Measurements from ENCODE around the gene SMAD3.

SMAD3 gene

GRCh38 chr15:67167091-67167490, 101.7 kb downstream of the SMAD3 start:
- no peak for DNase-seq

- no peak for DNase-seq
These were observed 103.3 kb downstream of the SMAD3 start for GRCh38 chr15:67168694-67169093.

- no peak for DNase-seq
These were observed 104.9 kb downstream of the SMAD3 start for GRCh38 chr15:67170143-67170925.

- DNase-seq = no peak
These were observed 106.1 kb downstream of the SMAD3 start for GRCh38 chr15:67171471-67171870.

GRCh38 chr15:67172172-67172571, 106.8 kb downstream of the SMAD3 start:
- DNase-seq = no peak

- no peak for DNase-seq
These were observed 107.6 kb downstream of the SMAD3 start for GRCh38 chr15:67173005-67173404.

GRCh38 chr15:67173786-67174185, 108.4 kb downstream of the SMAD3 start:
- no peak for DNase-seq

GRCh38 chr15:67174446-67174845, 109.0 kb downstream of the SMAD3 start:
- no peak for DNase-seq

GRCh38 chr15:67174864-67175573, 109.6 kb downstream of the SMAD3 start:
- no peak for DNase-seq

- peak; percentile 37 for DNase-seq
These were observed 110.3 kb downstream of the SMAD3 start for GRCh38 chr15:67175643-67176071.

GRCh38 chr15:67176195-67176971, 111.0 kb downstream of the SMAD3 start:
- no peak for DNase-seq

- no peak for DNase-seq
These were observed 112.3 kb downstream of the SMAD3 start for GRCh38 chr15:67177752-67178151.

GRCh38 chr15:67178569-67179210, 113.3 kb downstream of the SMAD3 start:
- no peak for DNase-seq

- DNase-seq = no peak
These were observed 114.1 kb downstream of the SMAD3 start for GRCh38 chr15:67179411-67179995.

- DNase-seq = no peak
These were observed 114.6 kb downstream of the SMAD3 start for GRCh38 chr15:67180035-67180434.

- no peak for DNase-seq
These were observed 115.3 kb downstream of the SMAD3 start for GRCh38 chr15:67180514-67181191.

- DNase-seq = peak; percentile 29
These were observed 115.8 kb downstream of the SMAD3 start for GRCh38 chr15:67181221-67181639.

- no peak for DNase-seq
These were observed 118.2 kb downstream of the SMAD3 start for GRCh38 chr15:67183443-67184169.

- no peak for DNase-seq
These were observed 119.0 kb downstream of the SMAD3 start for GRCh38 chr15:67184208-67184925.

GRCh38 chr15:67185051-67185450, 119.6 kb downstream of the SMAD3 start:
- DNase-seq = no peak
